DMS 273 (cell line): ENCODE results near the gene POU6F1.
"Not testable (repeated sequence)": the region's sequence is repeated elsewhere in the genome, so short reads cannot be mapped to it uniquely, and the experiment has no call there.

Experiments
- DNase-seq: peaks from one replicate; lab custom pipeline; 2025; ENCODE audit not compliant: unreplicated experiment; lab: John Stamatoyannopoulos, UW

The POU6F1 gene

GRCh38 chr12:51229116-51229809 is 11.4 kb upstream of the POU6F1 start:
- no peak for DNase-seq

- no peak for DNase-seq
Observed at GRCh38 chr12:51227962-51228361, 10.1 kb upstream of the POU6F1 start.

GRCh38 chr12:51227112-51227511 is 9.2 kb upstream of the POU6F1 start:
- DNase-seq, result not testable (repeated sequence)

GRCh38 chr12:51225771-51226170 is 7.9 kb upstream of the POU6F1 start:
- no peak for DNase-seq

DNA sequence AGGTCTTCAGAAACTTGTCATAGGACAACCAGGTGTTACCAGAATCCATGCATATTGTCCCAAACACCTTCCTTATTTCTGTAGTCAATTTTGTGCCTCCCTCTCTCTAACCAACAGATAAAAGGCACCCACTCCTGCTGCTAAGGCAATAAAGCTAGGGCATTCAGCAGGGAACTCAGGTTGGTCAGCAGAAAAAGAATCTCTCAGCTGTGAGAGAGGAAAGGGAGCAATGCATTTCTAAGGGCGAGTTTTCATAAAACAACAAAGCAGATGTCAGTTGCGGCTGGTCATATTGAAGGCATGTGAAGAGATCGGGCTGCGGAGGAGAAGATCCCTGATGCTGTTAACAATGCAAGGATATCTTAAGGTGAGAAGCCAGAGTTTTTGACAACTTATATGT is 7.4 kb upstream of the POU6F1 start:
- DNase-seq, result no peak

- DNase-seq, result no peak
Observed at GRCh38 chr12:51224625-51225024, 6.8 kb upstream of the POU6F1 start.

GRCh38 chr12:51222461-51222860 is 4.6 kb upstream of the POU6F1 start:
- no peak for DNase-seq

DNA sequence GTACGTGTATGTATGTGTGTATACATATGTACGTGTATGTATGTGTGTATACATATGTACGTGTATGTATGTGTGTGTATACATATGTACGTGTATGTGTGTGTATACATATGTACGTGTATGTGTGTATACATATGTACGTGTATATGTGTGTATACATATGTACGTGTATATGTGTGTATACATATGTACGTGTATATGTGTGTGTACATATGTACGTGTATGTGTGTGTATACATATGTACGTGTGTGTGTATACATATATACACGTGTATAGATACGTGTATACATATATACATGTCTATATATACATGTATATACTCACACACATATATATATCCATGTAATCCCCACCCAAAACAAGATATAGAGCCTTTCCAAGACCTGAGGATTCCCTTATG is 2.0 kb upstream of the POU6F1 start:
- not testable (repeated sequence) for DNase-seq

DNA sequence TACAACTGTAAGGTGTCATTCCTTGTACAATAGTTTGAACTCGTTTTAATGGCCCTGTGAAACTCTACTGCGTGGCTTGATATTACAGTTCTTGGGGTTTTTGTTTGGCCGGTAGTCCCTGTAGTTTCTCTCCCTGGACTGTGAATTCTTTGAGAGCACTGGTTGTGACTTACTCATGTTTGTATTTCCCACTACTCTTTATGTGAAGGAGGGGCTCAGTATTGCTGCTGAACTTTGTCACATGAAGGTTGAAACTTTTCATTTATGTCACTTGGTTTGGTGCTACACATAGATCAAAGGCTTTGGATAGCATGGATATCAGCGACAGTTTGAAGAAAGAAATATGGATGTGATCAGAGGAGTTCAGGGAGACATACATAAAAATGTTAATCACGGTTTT is 1.5 kb upstream of the POU6F1 start:
- DNase-seq, result no peak

GRCh38 chr12:51218607-51219161 is 822 bp upstream of the POU6F1 start:
- DNase-seq, result peak; percentile 50

- peak; percentile 62 for DNase-seq
Observed at GRCh38 chr12:51217133-51217967, 512 bp downstream of the POU6F1 start.

DNA sequence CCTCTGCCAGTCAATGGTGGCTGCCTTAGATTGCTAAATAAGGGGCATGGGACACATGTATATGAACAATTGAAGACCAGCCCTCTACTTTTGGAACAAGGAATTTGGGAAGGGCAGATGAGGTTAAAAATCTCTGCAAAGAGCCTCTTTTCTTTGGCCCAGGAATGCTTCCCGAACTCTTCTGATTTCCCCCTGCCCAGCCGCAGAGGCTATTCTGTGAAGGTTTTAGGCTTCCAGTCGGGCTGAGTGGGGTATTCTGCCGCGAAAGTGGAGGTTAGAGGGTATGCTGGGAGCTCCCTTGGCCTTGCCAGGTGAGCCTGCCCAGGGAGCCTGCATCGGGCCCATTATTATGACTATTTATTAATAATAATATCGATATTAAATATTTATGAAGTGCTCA is 1.2 kb downstream of the POU6F1 start:
- no peak for DNase-seq

DNA sequence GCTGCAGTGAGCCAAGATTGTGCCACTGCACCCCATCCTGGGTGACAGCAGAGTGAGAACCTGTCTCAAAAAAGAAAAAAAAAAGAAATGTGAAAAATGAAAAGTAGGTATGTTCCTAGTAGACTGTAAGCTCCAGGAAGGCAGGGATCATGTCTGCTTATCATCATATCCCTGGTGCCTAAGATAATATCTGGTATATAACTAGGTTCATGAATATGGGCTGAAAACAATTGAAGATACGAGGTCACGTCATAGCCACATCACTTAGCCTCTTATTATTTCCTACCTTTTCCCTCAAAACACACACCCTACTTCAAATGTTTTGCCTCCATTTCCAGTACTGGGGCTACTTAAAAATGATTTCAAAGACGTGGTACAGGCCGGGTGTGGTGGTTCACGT is 3.0 kb downstream of the POU6F1 start:
- no peak for DNase-seq

GRCh38 chr12:51210690-51211395 is 7.0 kb downstream of the POU6F1 start:
- no peak for DNase-seq

DNA sequence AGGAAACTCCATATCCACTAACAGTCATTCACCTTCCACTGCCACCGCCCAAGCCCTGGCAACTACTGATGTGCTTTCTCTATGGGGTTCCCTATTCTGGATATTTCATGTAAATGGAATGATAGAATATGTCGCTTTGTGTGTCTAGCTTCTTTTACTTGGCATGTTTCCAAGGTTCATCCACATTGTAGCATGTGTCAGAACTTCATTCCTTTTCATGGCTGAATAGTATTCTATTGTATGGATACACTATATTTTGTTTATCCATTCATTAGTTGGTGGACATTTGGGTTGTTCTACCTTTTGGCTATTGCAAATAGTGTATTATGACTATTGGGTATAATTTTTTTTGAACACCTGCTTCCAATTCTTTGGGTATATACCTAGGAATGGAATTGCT is 8.6 kb downstream of the POU6F1 start:
- no peak for DNase-seq

GRCh38 chr12:51208016-51208660 is 9.7 kb downstream of the POU6F1 start:
- no peak for DNase-seq

DNA sequence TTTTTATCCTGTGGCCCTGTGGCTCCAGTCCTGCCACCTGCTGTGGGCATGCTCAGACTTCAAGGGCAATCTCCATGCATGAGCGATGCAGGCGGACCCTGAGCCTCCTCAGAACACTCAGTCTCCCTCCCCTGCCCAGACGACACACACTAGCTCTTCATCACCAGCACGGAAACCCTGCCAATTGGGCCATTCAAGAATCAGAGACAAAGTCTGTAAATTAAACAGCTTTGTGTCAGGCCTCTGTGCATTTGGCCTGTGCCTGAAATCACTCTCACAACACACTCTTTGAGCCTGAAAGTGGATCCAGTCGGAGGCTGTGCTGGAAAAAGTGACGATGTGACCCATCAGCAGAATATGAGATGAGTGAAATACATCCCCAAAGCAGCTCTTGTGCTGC is 12.5 kb downstream of the POU6F1 start:
- DNase-seq, result no peak

DNA sequence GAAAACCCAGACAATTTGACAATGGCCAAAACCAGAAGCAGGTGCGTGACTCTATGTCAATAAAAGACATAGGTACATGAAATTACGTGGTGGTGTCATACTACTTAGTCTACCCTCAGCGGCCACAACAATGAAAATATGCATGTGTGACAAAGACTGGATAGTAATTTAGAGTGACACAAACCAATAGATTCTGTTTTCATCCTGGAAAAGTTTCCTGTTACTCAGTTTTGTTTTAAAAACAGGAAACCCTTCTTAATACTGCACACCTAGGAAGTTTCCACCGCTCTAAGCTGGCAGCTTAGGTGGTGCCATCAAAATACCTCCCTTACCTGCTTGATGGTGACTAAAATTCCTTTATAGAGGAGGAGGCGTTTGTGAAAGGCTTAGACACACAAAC is 15.1 kb downstream of the POU6F1 start:
- DNase-seq, result no peak

GRCh38 chr12:51200806-51201205 is 17.1 kb downstream of the POU6F1 start:
- no peak for DNase-seq

DNA sequence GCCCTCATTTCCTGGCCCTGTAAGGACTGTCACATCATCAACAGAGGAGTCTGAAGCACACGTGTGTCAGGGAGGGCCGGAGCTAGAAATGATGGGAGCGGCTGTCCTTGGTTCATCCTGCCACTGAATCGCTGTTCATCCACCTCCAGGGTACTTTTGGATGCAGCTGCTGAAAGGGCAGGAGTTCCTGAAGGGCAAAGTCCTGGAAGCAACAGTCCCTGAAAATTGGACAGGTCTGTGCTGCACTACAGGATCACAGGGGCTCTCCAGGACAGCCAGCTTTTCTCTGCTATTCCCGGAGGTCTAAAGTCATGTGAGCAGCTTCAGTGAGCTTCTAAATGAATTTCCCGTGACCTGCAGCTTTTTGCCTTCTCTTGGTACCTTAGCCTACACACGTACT is 17.7 kb downstream of the POU6F1 start:
- no peak for DNase-seq

DNA sequence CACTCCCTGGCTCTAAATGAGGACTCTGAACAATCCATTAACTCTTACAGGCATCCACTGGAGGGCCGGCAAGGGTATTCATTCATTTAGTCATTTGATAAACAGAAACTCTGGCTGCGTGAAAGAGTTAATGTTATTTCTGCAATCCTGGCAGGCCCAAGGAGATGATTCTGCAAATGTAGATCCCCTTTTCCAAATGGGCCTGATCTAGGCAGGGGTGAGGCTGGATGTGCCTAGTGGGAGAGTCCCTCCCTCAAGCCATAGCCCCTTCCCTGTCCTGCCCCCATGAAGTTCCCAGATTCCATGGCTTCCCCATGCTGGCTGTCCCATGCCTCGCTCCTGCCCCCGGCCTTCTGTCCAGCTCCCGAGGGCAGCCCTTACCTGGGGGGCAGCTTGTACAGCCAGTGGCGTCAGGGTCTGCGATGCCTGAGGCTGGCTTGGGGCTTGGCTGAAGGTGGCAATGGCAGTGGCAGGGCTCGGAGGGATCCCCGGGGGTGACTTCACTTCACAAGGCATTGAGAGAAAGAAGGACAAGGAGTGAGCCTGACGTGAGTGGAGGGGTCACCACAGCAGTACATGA is 18.4 kb downstream of the POU6F1 start:
- DNase-seq, result no peak
